ENCODE measurements around the gene ZRANB3. TPM values are rescaled to one million over a fixed set of nuclear protein-coding genes. Genes with fewer than 3 reads are reported as not detected.

ZRANB3 gene
- total RNA-seq, 1 experiment from 2014 or later = 17.1 TPM

DNA sequence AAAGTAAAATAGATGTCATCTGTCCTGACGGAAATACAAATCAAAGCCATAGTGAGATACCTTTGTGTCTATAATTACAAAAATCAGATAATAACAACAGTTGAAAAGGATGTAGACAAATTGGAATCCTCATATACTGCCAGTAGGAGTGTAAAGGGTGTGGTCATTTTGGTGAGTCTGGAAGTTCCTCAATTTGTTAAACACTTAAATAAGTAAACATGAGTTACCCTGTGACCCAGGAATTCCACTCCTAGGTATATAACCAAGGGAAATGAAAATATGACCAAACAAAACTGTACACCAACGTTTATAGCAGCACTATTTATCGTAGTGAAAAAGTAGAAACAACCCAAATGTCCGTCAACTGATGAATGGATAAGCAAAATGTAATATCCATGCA, 24.3 kb upstream of the ZRANB3 start:
- no peaks in the 10 kb centered on the region for H3K9me3 ChIP-seq (ENCODE audit: low read depth, low read length, poor library complexity, severe bottlenecking)
- H3K4me3 ChIP-seq (ENCODE audit: low read depth, low read length, poor library complexity, severe bottlenecking) = no peak overlapping the region
- no peaks in the 10 kb centered on the region for H3K4me1 ChIP-seq (ENCODE audit: insufficient read depth, low read length, poor library complexity, severe bottlenecking)
- no peak for TF ChIP-seq EZH2 (IDR thresholded peaks at IDR 0.05; ENCODE audit: borderline replicate concordance, low read depth, low read length, poor library complexity, severe bottlenecking)
- TF ChIP-seq, protein P1, sequence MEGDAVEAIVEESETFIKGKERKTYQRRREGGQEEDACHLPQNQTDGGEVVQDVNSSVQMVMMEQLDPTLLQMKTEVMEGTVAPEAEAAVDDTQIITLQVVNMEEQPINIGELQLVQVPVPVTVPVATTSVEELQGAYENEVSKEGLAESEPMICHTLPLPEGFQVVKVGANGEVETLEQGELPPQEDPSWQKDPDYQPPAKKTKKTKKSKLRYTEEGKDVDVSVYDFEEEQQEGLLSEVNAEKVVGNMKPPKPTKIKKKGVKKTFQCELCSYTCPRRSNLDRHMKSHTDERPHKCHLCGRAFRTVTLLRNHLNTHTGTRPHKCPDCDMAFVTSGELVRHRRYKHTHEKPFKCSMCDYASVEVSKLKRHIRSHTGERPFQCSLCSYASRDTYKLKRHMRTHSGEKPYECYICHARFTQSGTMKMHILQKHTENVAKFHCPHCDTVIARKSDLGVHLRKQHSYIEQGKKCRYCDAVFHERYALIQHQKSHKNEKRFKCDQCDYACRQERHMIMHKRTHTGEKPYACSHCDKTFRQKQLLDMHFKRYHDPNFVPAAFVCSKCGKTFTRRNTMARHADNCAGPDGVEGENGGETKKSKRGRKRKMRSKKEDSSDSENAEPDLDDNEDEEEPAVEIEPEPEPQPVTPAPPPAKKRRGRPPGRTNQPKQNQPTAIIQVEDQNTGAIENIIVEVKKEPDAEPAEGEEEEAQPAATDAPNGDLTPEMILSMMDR (conservative IDR thresholded peaks at IDR 0.05; ENCODE audit: low read depth, low read length) = no peak
- no peaks in the 10 kb centered on the region for H3K36me3 ChIP-seq (ENCODE audit: insufficient read depth, low read length, poor library complexity, severe bottlenecking)
- no peak for DNase-seq (ENCODE audit: low spot score)
- no peaks in the 10 kb centered on the region for H3K27me3 ChIP-seq (replicated peaks; ENCODE audit: insufficient read depth, low read depth, low read length, poor library complexity)
- no peak overlapping the region for H3K27ac ChIP-seq (ENCODE audit: low read depth, low read length, poor library complexity, severe bottlenecking)
- intact Hi-C loops (cut with micrococcal nuclease; ENCODE audit: unreplicated experiment) = no loop called here
- ChIA-PET POLR2A (ENCODE audit: low non-redundant PET) (no interaction called here), CTCF (no interaction called here)
- BruUV-seq (replicated peaks) = no TSS peak

GRCh38 chr2:135552887-135553286, 21.9 kb upstream of the ZRANB3 start:
- H3K4me3 ChIP-seq (ENCODE audit: low read depth, low read length, poor library complexity, severe bottlenecking) = no peak overlapping the region
- ChIA-PET POLR2A (ENCODE audit: low non-redundant PET) (no interaction called here), CTCF (no interaction called here)
- H3K27ac ChIP-seq (ENCODE audit: low read depth, low read length, poor library complexity, severe bottlenecking) = no peak overlapping the region
- TF ChIP-seq, protein P1 (conservative IDR thresholded peaks at IDR 0.05; ENCODE audit: low read depth, low read length) = no peak
- TF ChIP-seq EZH2 (IDR thresholded peaks at IDR 0.05; ENCODE audit: borderline replicate concordance, low read depth, low read length, poor library complexity, severe bottlenecking) = no peak
- H3K4me1 ChIP-seq (ENCODE audit: insufficient read depth, low read length, poor library complexity, severe bottlenecking) = no peaks in the 10 kb centered on the region
- no TSS peak for BruUV-seq (replicated peaks)
- intact Hi-C loops (cut with micrococcal nuclease; ENCODE audit: unreplicated experiment) = no loop called here
- DNase-seq (ENCODE audit: low spot score) = no peak
- no peaks in the 10 kb centered on the region for H3K36me3 ChIP-seq (ENCODE audit: insufficient read depth, low read length, poor library complexity, severe bottlenecking)
- no peaks in the 10 kb centered on the region for H3K9me3 ChIP-seq (ENCODE audit: low read depth, low read length, poor library complexity, severe bottlenecking)
- no peaks in the 10 kb centered on the region for H3K27me3 ChIP-seq (replicated peaks; ENCODE audit: insufficient read depth, low read depth, low read length, poor library complexity)

- no TSS peak for BruUV-seq (replicated peaks)
- TF ChIP-seq EZH2 (IDR thresholded peaks at IDR 0.05; ENCODE audit: borderline replicate concordance, low read depth, low read length, poor library complexity, severe bottlenecking) = no peak
- TF ChIP-seq, protein P1 (conservative IDR thresholded peaks at IDR 0.05; ENCODE audit: low read depth, low read length) = no peak
- H3K4me1 ChIP-seq (ENCODE audit: insufficient read depth, low read length, poor library complexity, severe bottlenecking) = no peaks in the 10 kb centered on the region
- H3K36me3 ChIP-seq (ENCODE audit: insufficient read depth, low read length, poor library complexity, severe bottlenecking) = no peaks in the 10 kb centered on the region
- no peak for DNase-seq (ENCODE audit: low spot score)
- ChIA-PET POLR2A (ENCODE audit: low non-redundant PET) (interaction anchor here (0.7 kb wide), 1 partner anchor 482 kb away, joined by 3 read pairs; no protein-coding TSS in a partner anchor), CTCF (no interaction called here)
- H3K27ac ChIP-seq (ENCODE audit: low read depth, low read length, poor library complexity, severe bottlenecking) = no peak overlapping the region
- H3K4me3 ChIP-seq (ENCODE audit: low read depth, low read length, poor library complexity, severe bottlenecking) = no peak overlapping the region
- no peaks in the 10 kb centered on the region for H3K9me3 ChIP-seq (ENCODE audit: low read depth, low read length, poor library complexity, severe bottlenecking)
- intact Hi-C loops (cut with micrococcal nuclease; ENCODE audit: unreplicated experiment) = no loop called here
- no peaks in the 10 kb centered on the region for H3K27me3 ChIP-seq (replicated peaks; ENCODE audit: insufficient read depth, low read depth, low read length, poor library complexity)
Observed at GRCh38 chr2:135551356-135551755, 20.3 kb upstream of the ZRANB3 start.

Measured in A673 (cell line).